K562 (cell line): Measurements from ENCODE around the gene MRPL4. TPM values are rescaled to one million over a fixed set of nuclear protein-coding genes. Genes with fewer than 3 reads are reported as not detected.

ENCODE experiments used
- BCOR ChIP-seq: fragments of 450-650 bp; IDR thresholded peaks from 2 replicates; pipeline ENCODE4 v1.6.1; 2016
- CREBBP ChIP-seq: IDR thresholded peaks from one replicate; pipeline ENCODE4 v1.6.1; 2012; ENCODE audit warnings: low read depth, mild to moderate bottlenecking, control low read depth, inconsistent platforms, low read length
- ETV6 ChIP-seq, 3 experiments: fragments of 150-350 bp in 1 of 3; sonication (generic) in 1 of 3; formaldehyde crosslinking in 1 of 3; IDR thresholded peaks; 2 replicates each; pipeline versions ENCODE4 v1.6.1 to v1.8.0; 2014 to 2022; ENCODE audit warnings: borderline replicate concordance in 2 of 3, low read depth in 2 of 3, antibody characterized with exemption in 1 of 3, low read length in 1 of 3, mild to moderate bottlenecking in 1 of 3, missing genetic modification reagents in 1 of 3
- HINFP ChIP-seq: fragments of 450-650 bp; conservative IDR thresholded peaks from 2 replicates; pipeline ENCODE4 v1.6.1; 2016; ENCODE audit warnings: missing genetic modification characterization, low read depth, mild to moderate bottlenecking, control low read depth, missing compliant biosample characterization
- KDM5B ChIP-seq: fragments of 200-600 bp; sonication (generic); IDR thresholded peaks from 2 replicates; pipeline ENCODE4 v1.6.1; 2012; ENCODE audit warnings: low read depth, mild to moderate bottlenecking, moderate library complexity, low read length, control low read depth, inconsistent platforms; ENCODE audit not compliant: insufficient replicate concordance
- MEF2D ChIP-seq: conservative IDR thresholded peaks from 2 replicates; pipeline ENCODE4 v1.6.1; 2016; ENCODE audit warnings: low read depth, missing genetic modification characterization, missing compliant biosample characterization
- NELFE ChIP-seq: IDR thresholded peaks from 2 replicates; pipeline ENCODE4 v1.6.1; 2011; ENCODE audit warnings: mild to moderate bottlenecking; ENCODE audit not compliant: insufficient read depth, insufficient read length
- NFXL1 ChIP-seq: fragments of 450-650 bp; formaldehyde crosslinking; IDR thresholded peaks from 2 replicates; pipeline ENCODE4 v1.4.0; 2021; ENCODE audit warnings: mild to moderate bottlenecking
- TBL1XR1 ChIP-seq, 2 experiments: IDR thresholded peaks; 2 replicates each; pipeline ENCODE4 v1.6.1; 2012; ENCODE audit warnings: improper control_type of control experiment in 2 of 2, low read length in 2 of 2, mild to moderate bottlenecking in 1 of 2
- U2AF1 ChIP-seq: fragments of 200-400 bp; formaldehyde crosslinking; optimal IDR thresholded peaks from 2 replicates; pipeline ENCODE3; 2017; ENCODE audit warnings: mild to moderate bottlenecking, low read depth, low read length, moderate library complexity
- ZKSCAN3 ChIP-seq: fragments of 250-450 bp; sonication (Bioruptor Pico); IDR thresholded peaks from 2 replicates; pipeline ENCODE4 v1.4.0; 2020
- ZNF174 ChIP-seq: fragments of 250-450 bp; sonication (Bioruptor Pico); IDR thresholded peaks from 2 replicates; pipeline ENCODE4 v1.4.0; 2020; ENCODE audit warnings: mild to moderate bottlenecking
- polyA plus RNA-seq, 8 experiments: library from polyadenylated mRNA; depleted of rRNA in 4 of 8; stranded (reverse) in 5 of 8; unstranded in 3 of 8; fragments of >200 nt; fragmentation: Nextera tagmentation in 2 of 8; fragmentation: Illumina TruSeq in 1 of 8; extraction: Ambion mirVana in 2 of 8; extraction: Trizol in 1 of 8; gene quantifications; 2 replicates each; pipeline versions ENCODE4 v1.2.1 to v1.2.3, GENCODE V29; 2011 to 2014; ENCODE audit warnings: inconsistent platforms in 1 of 8, missing spikeins in 1 of 8
- total RNA-seq, 7 experiments: library from RNA; depleted of rRNA in 6 of 7; stranded (reverse); fragments of >200 nt in 6 of 7; fragmentation: Illumina TruSeq in 2 of 7; extraction: Trizol in 2 of 7; gene quantifications; 2 replicates each; pipeline versions ENCODE4 v1.2.1 to v1.2.3, GENCODE V29; 2011 to 2021; ENCODE audit warnings: low replicate concordance in 1 of 7
- TF ChIP-seq, protein P1 (sequence below): IDR thresholded peaks from 2 replicates; pipeline ENCODE4 v1.6.1; 2016; ENCODE audit warnings: missing genetic modification characterization, missing compliant biosample characterization
- TF ChIP-seq, protein P2 (sequence below): sonication (generic); formaldehyde crosslinking; IDR thresholded peaks from 2 replicates; pipeline ENCODE4 v1.8.0; 2022; ENCODE audit warnings: missing genetic modification reagents, mild to moderate bottlenecking, moderate library complexity, borderline replicate concordance
- TF ChIP-seq, protein P3 (sequence below), 3 experiments: IDR thresholded peaks in 2 of 3; conservative IDR thresholded peaks in 1 of 3; 2 replicates each; pipeline ENCODE4 v1.5.1; 2011 to 2012; ENCODE audit warnings: low read length in 3 of 3, mild to moderate bottlenecking in 3 of 3, control low read depth in 2 of 3, improper control_type of control experiment in 1 of 3, inconsistent platforms in 1 of 3, low read depth in 1 of 3, mixed read lengths in 1 of 3, moderate library complexity in 1 of 3; ENCODE audit not compliant: insufficient read depth in 2 of 3
- TF ChIP-seq, protein P4 (sequence below): sonication (generic); formaldehyde crosslinking; IDR thresholded peaks from 2 replicates; pipeline ENCODE4 v1.8.1; 2023; ENCODE audit warnings: mild to moderate bottlenecking, missing genetic modification reagents
- TF ChIP-seq, protein P5 (sequence below): sonication (generic); formaldehyde crosslinking; IDR thresholded peaks from 2 replicates; pipeline ENCODE4 v1.8.1; 2023; ENCODE audit warnings: mild to moderate bottlenecking, missing genetic modification reagents, moderate library complexity

Gene MRPL4
- total and polyA plus RNA-seq, 9 of the 15 experiments (the other 6 are each of a cell fraction or from before 2014, with no cell fraction given), result 1.4 to 239 (median 64.9) TPM

DNA sequence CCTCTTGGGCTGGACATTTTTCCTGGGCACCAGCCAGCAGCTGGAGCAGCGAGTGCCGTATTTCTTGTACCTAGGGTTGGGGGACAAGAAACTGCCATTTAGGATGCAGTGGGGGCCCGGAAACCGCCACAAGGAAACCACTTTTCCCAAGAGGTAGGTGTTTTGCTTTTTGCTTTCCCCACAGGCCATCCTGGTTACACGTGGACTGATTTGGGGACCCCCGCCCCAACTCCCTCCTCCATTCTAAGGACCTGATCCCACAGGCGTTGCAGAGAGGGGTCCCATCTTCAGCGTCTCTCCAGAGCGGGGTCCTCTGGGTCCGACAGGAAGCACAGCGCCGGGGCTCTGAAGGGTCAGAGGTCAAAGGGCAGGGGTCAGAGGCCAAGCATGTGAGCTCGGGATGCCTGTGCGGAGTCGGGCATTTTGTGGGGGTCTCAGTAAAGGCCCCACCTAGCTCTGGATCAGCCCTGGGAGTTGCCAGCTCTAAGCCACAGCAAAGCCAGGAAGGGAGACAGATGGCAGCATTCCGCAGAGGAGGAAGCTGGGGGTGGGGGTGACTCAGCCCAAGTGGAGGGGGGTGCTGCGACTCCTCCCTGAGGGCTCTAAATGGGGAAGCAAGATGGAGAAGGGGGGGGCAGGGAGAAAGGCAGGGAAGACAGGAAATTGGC lies 53.3 kb downstream of the MRPL4 start (continued):
- TF ChIP-seq BCOR (peak; percentile 86; the same call in 1 of the 2 replicates), CREBBP (no peak), ZKSCAN3 (CRISPR knock-in tag) (no peak), ZNF174 (CRISPR knock-in tag) (no peak), U2AF1 (no peak), NFXL1 (CRISPR knock-in tag) (no peak), KDM5B (no peak), TBL1XR1 (IDR thresholded peaks at IDR 0.05; ENCODE audit: low read length in 2 of 2) (0 out of 4 replicates have a peak, but pooled peaks of 1 of the 2 experiments have one; percentile 19), MEF2D (tag) (peak; percentile 63; the same call in 1 of the 2 replicates), HINFP (tag) (no peak), ETV6 (IDR thresholded peaks at IDR 0.05; ENCODE audit: borderline replicate concordance in 1 of 2, low read depth in 2 of 2, low read length in 1 of 2) (no peak), ETV6 (CRISPR knock-in tag; IDR thresholded peaks at IDR 0.05; ENCODE audit: borderline replicate concordance) (no peak), NELFE (no peak)
- TF ChIP-seq, protein P1, sequence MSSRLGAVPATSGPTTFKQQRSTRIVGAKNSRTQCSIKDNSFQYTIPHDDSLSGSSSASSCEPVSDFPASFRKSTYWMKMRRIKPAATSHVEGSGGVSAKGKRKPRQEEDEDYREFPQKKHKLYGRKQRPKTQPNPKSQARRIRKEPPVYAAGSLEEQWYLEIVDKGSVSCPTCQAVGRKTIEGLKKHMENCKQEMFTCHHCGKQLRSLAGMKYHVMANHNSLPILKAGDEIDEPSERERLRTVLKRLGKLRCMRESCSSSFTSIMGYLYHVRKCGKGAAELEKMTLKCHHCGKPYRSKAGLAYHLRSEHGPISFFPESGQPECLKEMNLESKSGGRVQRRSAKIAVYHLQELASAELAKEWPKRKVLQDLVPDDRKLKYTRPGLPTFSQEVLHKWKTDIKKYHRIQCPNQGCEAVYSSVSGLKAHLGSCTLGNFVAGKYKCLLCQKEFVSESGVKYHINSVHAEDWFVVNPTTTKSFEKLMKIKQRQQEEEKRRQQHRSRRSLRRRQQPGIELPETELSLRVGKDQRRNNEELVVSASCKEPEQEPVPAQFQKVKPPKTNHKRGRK (tag), result no peak
- TF ChIP-seq, protein P2, sequence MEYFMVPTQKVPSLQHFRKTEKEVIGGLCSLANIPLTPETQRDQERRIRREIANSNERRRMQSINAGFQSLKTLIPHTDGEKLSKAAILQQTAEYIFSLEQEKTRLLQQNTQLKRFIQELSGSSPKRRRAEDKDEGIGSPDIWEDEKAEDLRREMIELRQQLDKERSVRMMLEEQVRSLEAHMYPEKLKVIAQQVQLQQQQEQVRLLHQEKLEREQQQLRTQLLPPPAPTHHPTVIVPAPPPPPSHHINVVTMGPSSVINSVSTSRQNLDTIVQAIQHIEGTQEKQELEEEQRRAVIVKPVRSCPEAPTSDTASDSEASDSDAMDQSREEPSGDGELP (CRISPR knock-in tag), result peak; percentile 27; the same call in 1 of the 2 replicates
- TF ChIP-seq, protein P3, sequence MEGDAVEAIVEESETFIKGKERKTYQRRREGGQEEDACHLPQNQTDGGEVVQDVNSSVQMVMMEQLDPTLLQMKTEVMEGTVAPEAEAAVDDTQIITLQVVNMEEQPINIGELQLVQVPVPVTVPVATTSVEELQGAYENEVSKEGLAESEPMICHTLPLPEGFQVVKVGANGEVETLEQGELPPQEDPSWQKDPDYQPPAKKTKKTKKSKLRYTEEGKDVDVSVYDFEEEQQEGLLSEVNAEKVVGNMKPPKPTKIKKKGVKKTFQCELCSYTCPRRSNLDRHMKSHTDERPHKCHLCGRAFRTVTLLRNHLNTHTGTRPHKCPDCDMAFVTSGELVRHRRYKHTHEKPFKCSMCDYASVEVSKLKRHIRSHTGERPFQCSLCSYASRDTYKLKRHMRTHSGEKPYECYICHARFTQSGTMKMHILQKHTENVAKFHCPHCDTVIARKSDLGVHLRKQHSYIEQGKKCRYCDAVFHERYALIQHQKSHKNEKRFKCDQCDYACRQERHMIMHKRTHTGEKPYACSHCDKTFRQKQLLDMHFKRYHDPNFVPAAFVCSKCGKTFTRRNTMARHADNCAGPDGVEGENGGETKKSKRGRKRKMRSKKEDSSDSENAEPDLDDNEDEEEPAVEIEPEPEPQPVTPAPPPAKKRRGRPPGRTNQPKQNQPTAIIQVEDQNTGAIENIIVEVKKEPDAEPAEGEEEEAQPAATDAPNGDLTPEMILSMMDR (IDR thresholded peaks at IDR 0.05 in 2 of 3, conservative IDR thresholded peaks at IDR 0.05 in 1 of 3; ENCODE audit: insufficient read depth in 2 of 3, low read depth in 1 of 3, low read length in 3 of 3), result no peak
- TF ChIP-seq, protein P4, sequence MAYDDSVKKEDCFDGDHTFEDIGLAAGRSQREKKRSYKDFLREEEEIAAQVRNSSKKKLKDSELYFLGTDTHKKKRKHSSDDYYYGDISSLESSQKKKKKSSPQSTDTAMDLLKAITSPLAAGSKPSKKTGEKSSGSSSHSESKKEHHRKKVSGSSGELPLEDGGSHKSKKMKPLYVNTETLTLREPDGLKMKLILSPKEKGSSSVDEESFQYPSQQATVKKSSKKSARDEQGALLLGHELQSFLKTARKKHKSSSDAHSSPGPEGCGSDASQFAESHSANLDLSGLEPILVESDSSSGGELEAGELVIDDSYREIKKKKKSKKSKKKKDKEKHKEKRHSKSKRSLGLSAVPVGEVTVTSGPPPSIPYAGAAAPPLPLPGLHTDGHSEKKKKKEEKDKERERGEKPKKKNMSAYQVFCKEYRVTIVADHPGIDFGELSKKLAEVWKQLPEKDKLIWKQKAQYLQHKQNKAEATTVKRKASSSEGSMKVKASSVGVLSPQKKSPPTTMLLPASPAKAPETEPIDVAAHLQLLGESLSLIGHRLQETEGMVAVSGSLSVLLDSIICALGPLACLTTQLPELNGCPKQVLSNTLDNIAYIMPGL, result no peak
- TF ChIP-seq, protein P5, sequence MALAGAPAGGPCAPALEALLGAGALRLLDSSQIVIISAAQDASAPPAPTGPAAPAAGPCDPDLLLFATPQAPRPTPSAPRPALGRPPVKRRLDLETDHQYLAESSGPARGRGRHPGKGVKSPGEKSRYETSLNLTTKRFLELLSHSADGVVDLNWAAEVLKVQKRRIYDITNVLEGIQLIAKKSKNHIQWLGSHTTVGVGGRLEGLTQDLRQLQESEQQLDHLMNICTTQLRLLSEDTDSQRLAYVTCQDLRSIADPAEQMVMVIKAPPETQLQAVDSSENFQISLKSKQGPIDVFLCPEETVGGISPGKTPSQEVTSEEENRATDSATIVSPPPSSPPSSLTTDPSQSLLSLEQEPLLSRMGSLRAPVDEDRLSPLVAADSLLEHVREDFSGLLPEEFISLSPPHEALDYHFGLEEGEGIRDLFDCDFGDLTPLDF (CRISPR knock-in tag), result no peak
